Measurements from ENCODE around the gene DLG1.

DNA sequence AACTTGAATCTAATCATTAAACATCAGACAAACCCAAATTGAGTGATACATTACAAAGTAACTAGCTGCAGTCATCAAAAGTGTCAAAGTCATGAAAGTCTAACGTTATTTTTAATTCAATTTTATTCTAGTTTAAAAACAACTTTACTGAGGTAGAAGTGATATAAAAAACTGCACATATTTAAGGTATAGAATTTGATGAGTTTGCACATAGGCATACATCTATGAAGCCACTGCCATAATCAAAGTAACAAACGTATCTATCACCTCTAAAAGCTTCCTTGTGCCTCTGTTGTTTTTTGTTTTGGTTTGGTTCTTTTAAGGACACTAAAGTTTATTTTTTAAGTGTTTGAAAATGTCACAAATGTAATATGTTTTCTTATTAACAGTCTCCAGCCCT lies 130.9 kb downstream of the DLG1 start:
- TF ChIP-seq POLR2AphosphoS5 (IDR thresholded peaks at IDR 0.05; ENCODE audit: low read depth, low read length), result no peak
- TF ChIP-seq TAF1 (IDR thresholded peaks at IDR 0.05; ENCODE audit: borderline replicate concordance, insufficient read depth, low read length), result no peak
- no peak for TF ChIP-seq SIN3A (IDR thresholded peaks at IDR 0.05; ENCODE audit: borderline replicate concordance, insufficient read depth, low read length)
